HepG2 (cell line): ENCODE measurements around the gene KCTD14. TPM values are rescaled to one million over a fixed set of nuclear protein-coding genes. Genes with fewer than 3 reads are reported as not detected.

Experiments
- ATAC-seq: fragments of 200-7000 bp; cut with Tn5 transposase; 3 replicates; pipeline ENCODE4 v1.9.1; 2020; ENCODE audit warnings: mild to moderate bottlenecking, moderate library complexity
- BruUV-seq: library from RNA; stranded (reverse); fragments of 400-500 nt; replicated peaks from 2 replicates; lab custom pipeline; 2021; lab: Mats Ljungman, UMichigan
- CTCF ChIA-PET: fragments of 300-600 bp; formaldehyde crosslinking; extraction: SDS; loops from one replicate; lab custom pipeline; 2021; ENCODE audit warnings: low total read pairs, inconsistent platforms, low intra/inter-chr PET ratio; lab: Yijun Ruan, JAX
- POLR2A ChIA-PET: fragments of 350-600 bp; sonication (Branson Sonifier 250); formaldehyde crosslinking; loops from one replicate; lab custom pipeline; 2020; ENCODE audit warnings: antibody characterized with exemption, inconsistent platforms; lab: Yijun Ruan, JAX
- DNase-seq: peaks from one replicate; pipeline ENCODE4 v3.0.0-alpha.2; 2015; ENCODE audit warnings: low spot score
- FAIRE-seq: peaks from 3 replicates; lab custom pipeline; 2011; peaks lifted over from hg19 to GRCh38; lab: Jason Lieb, UNC
- H2AFZ ChIP-seq: one replicate; pipeline ENCODE4 v1.6.1; 2011; ENCODE audit warnings: low read length, inconsistent platforms
- H3K27ac ChIP-seq: fragments of 300-600 bp; 3 replicates; pipeline ENCODE4 v1.8.0; 2011; ENCODE audit warnings: mixed run types, mild to moderate bottlenecking, mixed read lengths, low read length, inconsistent platforms; ENCODE audit not compliant: insufficient read depth; ENCODE audit errors: extremely low read length
- H3K27me3 ChIP-seq, 2 experiments: fragments of 200-600 bp in 1 of 2; 2 replicates in 1 of 2; 3 replicates in 1 of 2; pipeline versions ENCODE4 v1.6.0 to v1.8.0; 2011; ENCODE audit warnings: low read length in 2 of 2, mild to moderate bottlenecking in 2 of 2, moderate library complexity in 2 of 2, inconsistent platforms in 1 of 2; ENCODE audit not compliant: insufficient read depth in 2 of 2, control insufficient read depth in 1 of 2
- H3K36me3 ChIP-seq, 2 experiments: fragments of 200-600 bp in 1 of 2; replicated peaks in 1 of 2; 2 replicates in 1 of 2; 3 replicates in 1 of 2; pipeline versions ENCODE4 v1.5.1 to v1.8.0; 2011; ENCODE audit warnings: low read length in 2 of 2, inconsistent platforms in 1 of 2; ENCODE audit not compliant: insufficient read depth in 2 of 2, control insufficient read depth in 1 of 2
- H3K4me1 ChIP-seq: 2 replicates; pipeline ENCODE4 v1.5.1; 2012; ENCODE audit warnings: low read length, inconsistent platforms; ENCODE audit not compliant: insufficient read depth
- H3K4me2 ChIP-seq: 2 replicates; pipeline ENCODE4 v1.6.0; 2011; ENCODE audit warnings: low read depth, low read length, inconsistent platforms
- H3K4me3 ChIP-seq, 3 experiments: fragments of 200-600 bp in 1 of 3; sonication (generic), shearing (Covaris generic) in 1 of 3; replicated peaks in 1 of 3; 2 replicates each; pipeline ENCODE4 v1.5.1; 2011 to 2016; ENCODE audit warnings: low read length in 3 of 3, inconsistent platforms in 2 of 3, low read depth in 2 of 3, mild to moderate bottlenecking in 2 of 3, control low read depth in 1 of 3, mixed read lengths in 1 of 3; ENCODE audit not compliant: insufficient read depth in 1 of 3
- H3K79me2 ChIP-seq: one replicate; pipeline ENCODE4 v1.6.1; 2011; ENCODE audit warnings: low read length, inconsistent platforms; ENCODE audit not compliant: insufficient read depth
- H3K9ac ChIP-seq: 2 replicates; pipeline ENCODE4 v1.6.0; 2011; ENCODE audit warnings: mild to moderate bottlenecking, low read depth, low read length, inconsistent platforms; ENCODE audit not compliant: insufficient read depth
- H3K9me3 ChIP-seq: 2 replicates; pipeline ENCODE4 v1.5.1; 2012; ENCODE audit warnings: mild to moderate bottlenecking, low read length
- H4K20me1 ChIP-seq: 2 replicates; pipeline ENCODE4 v1.6.0; 2011; ENCODE audit warnings: inconsistent platforms, mild to moderate bottlenecking, low read length, moderate library complexity; ENCODE audit not compliant: insufficient read depth
- ATF4 ChIP-seq, 2 experiments: fragments of 450-650 bp in 1 of 2; sonication (generic) in 1 of 2; formaldehyde crosslinking; IDR thresholded peaks; 2 replicates each; pipeline versions ENCODE4 v1.5.0 to v1.8.0; 2020 to 2022; ENCODE audit warnings: mild to moderate bottlenecking in 1 of 2, missing genetic modification reagents in 1 of 2
- GATAD2A ChIP-seq: IDR thresholded peaks from 2 replicates; pipeline ENCODE4 v1.6.1; 2016
- GRHL1 ChIP-seq: sonication (generic); formaldehyde crosslinking; conservative IDR thresholded peaks from 2 replicates; pipeline ENCODE4 v1.8.0; 2022; ENCODE audit warnings: missing genetic modification reagents
- HNF4A ChIP-seq: sonication (generic); formaldehyde crosslinking; IDR thresholded peaks from 2 replicates; pipeline ENCODE4 v1.4.0; 2020; ENCODE audit warnings: missing genetic modification reagents
- KDM1A ChIP-seq: IDR thresholded peaks from 2 replicates; pipeline ENCODE4 v1.6.1; 2016; ENCODE audit warnings: missing compliant biosample characterization
- PAX8 ChIP-seq: sonication (generic); formaldehyde crosslinking; IDR thresholded peaks from 2 replicates; pipeline ENCODE4 v1.8.0; 2022; ENCODE audit warnings: mild to moderate bottlenecking, missing genetic modification reagents, borderline replicate concordance
- PLSCR1 ChIP-seq: sonication (generic); formaldehyde crosslinking; IDR thresholded peaks from 2 replicates; pipeline ENCODE4 v1.5.0; 2020; ENCODE audit warnings: missing genetic modification reagents, mild to moderate bottlenecking, borderline replicate concordance
- SNAPC5 ChIP-seq: sonication (generic); formaldehyde crosslinking; IDR thresholded peaks from 2 replicates; pipeline ENCODE4 v1.8.1; 2023; ENCODE audit warnings: mild to moderate bottlenecking, missing genetic modification reagents, borderline replicate concordance
- SNRNP70 ChIP-seq: fragments of 200-400 bp; formaldehyde crosslinking; IDR thresholded peaks from 2 replicates; pipeline ENCODE4 v1.6.1; 2017; ENCODE audit warnings: mild to moderate bottlenecking, low read depth, low read length, moderate library complexity
- SYNCRIP ChIP-seq: fragments of 200-400 bp; formaldehyde crosslinking; IDR thresholded peaks from 2 replicates; pipeline ENCODE4 v1.6.1; 2018; ENCODE audit warnings: mild to moderate bottlenecking, low read depth, low read length; ENCODE audit not compliant: insufficient read depth
- ZNF101 ChIP-seq: sonication (generic); formaldehyde crosslinking; IDR thresholded peaks from 2 replicates; pipeline ENCODE4 v1.4.0; 2020; ENCODE audit warnings: mild to moderate bottlenecking, low read depth, missing genetic modification reagents, borderline replicate concordance
- ZNF441 ChIP-seq: sonication (generic); formaldehyde crosslinking; IDR thresholded peaks from 2 replicates; pipeline ENCODE4 v1.7.0; 2021; ENCODE audit warnings: missing genetic modification reagents, borderline replicate concordance
- ZNF687 ChIP-seq: sonication (generic); formaldehyde crosslinking; IDR thresholded peaks from 2 replicates; pipeline ENCODE4 v1.5.1; 2020; ENCODE audit warnings: mild to moderate bottlenecking, missing genetic modification reagents, moderate library complexity
- WGBS: methylation state at CpG from one replicate; pipeline ENCODE4 v1.1.6; 2017; ENCODE audit warnings: low lambda C conversion rate; 5-methylcytosine and 5-hydroxymethylcytosine counted together
- in situ Hi-C: cut with HindIII; loops from 2 replicates; pipeline ENCODE4 v1.10.0; 2017; ENCODE audit warnings: low pct_unique_long_range_greater_than_20kb; ENCODE audit not compliant: extremely low pct_ligation_motif_present
- intact Hi-C: fragments of 100-400 bp; cut with micrococcal nuclease; formaldehyde crosslinking; loops from one replicate; pipeline ENCODE4 v1.10.0; 2022; ENCODE audit not compliant: unreplicated experiment
- polyA plus RNA-seq, 8 experiments: library from polyadenylated mRNA; depleted of rRNA in 3 of 8; stranded (reverse) in 7 of 8; unstranded in 1 of 8; fragments of >200 nt; fragmentation: Illumina TruSeq in 4 of 8; extraction: Trizol in 4 of 8; gene quantifications; 2 replicates each; pipeline versions ENCODE4 v1.2.1 to v1.2.3, GENCODE V29; 2011 to 2016; ENCODE audit warnings: low read depth in 4 of 8, missing spikeins in 1 of 8, mixed read lengths in 1 of 8; ENCODE audit not compliant: insufficient read depth in 1 of 8
- total RNA-seq, 5 experiments: library from RNA; depleted of rRNA; stranded (reverse); fragments of >200 nt; fragmentation: Illumina TruSeq; extraction: Trizol; gene quantifications; 2 replicates each; pipeline ENCODE4 v1.2.3, GENCODE V29; 2016; ENCODE audit warnings: low read depth in 1 of 5

KCTD14 gene
- total and polyA plus RNA-seq, 2 of the 13 experiments (the other 11 are each of a cell fraction or from before 2014, with no cell fraction given): 10.3 to 15.6 TPM

GRCh38 chr11:78061921-78062311 lies 38.8 kb upstream of the KCTD14 start (continued):
- TF ChIP-seq ZNF687 (CRISPR knock-in tag): peak; percentile 20; the same call in 1 of the 2 replicates
- TF ChIP-seq PAX8 (CRISPR knock-in tag): no peak
- no peak for TF ChIP-seq SYNCRIP
- TF ChIP-seq ZNF441 (CRISPR knock-in tag): peak; percentile 89

GRCh38 chr11:78061088-78061920 lies 38.2 kb upstream of the KCTD14 start:
- ChIA-PET POLR2A (interaction anchor here (0.8 to 2.3 kb wide), 12 partner anchors 10 to 127 kb away, joined by 3 to 23 read pairs (median 4); partner anchors contain the start of genes ALG8, INTS4, KCTD21 and NDUFC2), CTCF (no interaction called here)
- Histone ChIP-seq H3K79me2 (no peaks in the 10 kb centered on the region), H3K4me1 (peaks cover 53% of the 10 kb centered on the region), H3K27ac (peak overlapping the region; percentile 87), H3K36me3 (no peaks in the 10 kb centered on the region), H3K9ac (peak overlapping the region; percentile 57), H3K9me3 (no peaks in the 10 kb centered on the region), H3K4me2 (peak overlapping the region; percentile 86), H4K20me1 (no peaks in the 10 kb centered on the region), H3K27me3 (no peaks in the 10 kb centered on the region), H2AFZ (no peak overlapping the region), H3K4me3 (peak overlapping the region; percentile 2 to 48 (median 36); a peak in 4 of 6 replicates)
- in situ Hi-C loops (no loop called here), intact Hi-C loops (no loop called here)
- BruUV-seq: no TSS peak
- ATAC-seq (peak; percentile 78), DNase-seq (peak; percentile 64), FAIRE-seq (peak; percentile 75)
- WGBS: 4% methylated on average over 4 of the region's 4 CpGs
- TF ChIP-seq PLSCR1 (CRISPR knock-in tag) (no peak), SYNCRIP (no peak), GATAD2A (CRISPR knock-in tag) (peak; percentile 38; the same call in 1 of the 2 replicates), GRHL1 (CRISPR knock-in tag) (no peak), SNRNP70 (no peak), ZNF101 (no peak), SNAPC5 (CRISPR knock-in tag) (no peak), ATF4 (CRISPR knock-in tag; IDR thresholded peaks at IDR 0.05) (no peak), HNF4A (CRISPR knock-in tag) (peak; percentile 67), KDM1A (CRISPR knock-in tag) (no peak)
